GF-D8 (cell line): ENCODE data around the gene OGDH.

Experiments used
- DNase-seq: peaks from one replicate; lab custom pipeline; 2025; lab: John Stamatoyannopoulos, UW

OGDH gene

GRCh38 chr7:44618045-44618444 lies 11.6 kb downstream of the OGDH start:
- DNase-seq: no peak

- DNase-seq: no peak
Measured at GRCh38 chr7:44618753-44619152, 12.3 kb downstream of the OGDH start.

GRCh38 chr7:44621034-44621749 lies 14.8 kb downstream of the OGDH start:
- DNase-seq: no peak

GRCh38 chr7:44621750-44622103 lies 15.3 kb downstream of the OGDH start:
- no peak for DNase-seq

- no peak for DNase-seq
Measured at GRCh38 chr7:44622342-44623151, 16.1 kb downstream of the OGDH start.

GRCh38 chr7:44624318-44624717 lies 17.9 kb downstream of the OGDH start:
- no peak for DNase-seq

- DNase-seq: no peak
Measured at GRCh38 chr7:44625526-44626471, 19.4 kb downstream of the OGDH start.

GRCh38 chr7:44626620-44627019 lies 20.2 kb downstream of the OGDH start:
- DNase-seq: no peak

GRCh38 chr7:44629829-44630522 lies 23.5 kb downstream of the OGDH start:
- DNase-seq: peak; percentile 89

GRCh38 chr7:44630792-44631457 lies 24.5 kb downstream of the OGDH start:
- no peak for DNase-seq

- DNase-seq: peak; percentile 75
Measured at GRCh38 chr7:44631458-44632115, 25.2 kb downstream of the OGDH start.

- no peak for DNase-seq
Measured at GRCh38 chr7:44632196-44632595, 25.8 kb downstream of the OGDH start.

GRCh38 chr7:44633254-44634186 lies 27.1 kb downstream of the OGDH start:
- peak; percentile 94 for DNase-seq

- DNase-seq: no peak
Measured at GRCh38 chr7:44634187-44634838, 27.9 kb downstream of the OGDH start.

GRCh38 chr7:44634839-44635591 lies 28.6 kb downstream of the OGDH start:
- DNase-seq: no peak

GRCh38 chr7:44636041-44636584 lies 29.7 kb downstream of the OGDH start:
- DNase-seq: no peak

- no peak for DNase-seq
Measured at GRCh38 chr7:44636926-44637325, 30.5 kb downstream of the OGDH start.
